ENCODE data around the gene PEX11G.

GRCh38 chr19:7461841-7462629, 26.8 kb downstream of the PEX11G start:
- TF ChIP-seq POLR2A (IDR thresholded peaks at IDR 0.05): no peak
- no peak for TF ChIP-seq CTCF (IDR thresholded peaks at IDR 0.05)
